HuH-7 (cell line): Measurements from ENCODE around the gene SLC2A13.
A peak's percentile ranks its signal among the peaks of the same experiment; 100 is the strongest.
"Not testable (repeated sequence)": the region's sequence is repeated elsewhere in the genome, so short reads cannot be mapped to it uniquely, and the experiment has no call there.

Experiments
- DNase-seq: peaks from one replicate; pipeline ENCODE4 v3.0.0; 2011; ENCODE audit warnings: low spot score

The SLC2A13 gene

DNA sequence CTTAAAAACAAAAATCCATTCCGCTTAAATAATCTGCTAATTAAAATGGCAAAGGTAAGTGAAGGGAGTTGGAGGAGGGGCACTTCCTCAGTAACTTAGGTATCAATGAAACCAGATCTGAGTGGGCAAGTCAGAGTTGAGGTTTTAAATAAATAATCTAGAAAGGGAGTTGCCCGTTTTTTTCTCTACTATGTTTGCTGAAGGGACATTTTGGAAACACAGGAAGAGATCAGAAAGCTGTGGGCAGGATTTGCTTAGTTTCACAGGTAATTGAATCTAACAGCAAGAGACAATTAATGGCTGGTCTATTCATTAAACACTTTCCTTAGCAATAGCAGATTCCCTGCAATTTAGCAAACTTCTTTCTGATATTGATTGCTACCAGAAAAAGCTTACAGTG, 300.2 kb downstream of the SLC2A13 start:
- DNase-seq, result no peak

DNA sequence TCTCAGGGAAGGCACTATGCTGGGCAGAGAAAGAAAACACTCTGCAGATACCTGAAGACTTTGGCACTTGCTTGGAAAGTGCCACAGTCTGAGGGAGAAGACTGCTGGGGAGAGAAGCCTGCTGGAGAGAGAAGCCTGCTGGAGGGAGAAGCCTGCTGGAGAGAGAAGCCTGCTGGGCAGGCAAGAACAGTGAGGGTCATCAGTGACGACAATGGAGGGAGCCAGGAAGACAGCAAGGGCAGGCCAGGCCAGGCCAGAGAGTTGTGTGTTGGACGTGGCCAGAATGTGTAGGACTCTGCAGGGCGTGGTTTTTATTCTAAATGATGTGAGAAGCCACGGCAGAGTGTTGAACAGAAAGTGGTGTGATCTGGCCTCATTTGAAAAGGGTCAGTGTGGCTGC, 301.0 kb downstream of the SLC2A13 start:
- no peak for DNase-seq

DNA sequence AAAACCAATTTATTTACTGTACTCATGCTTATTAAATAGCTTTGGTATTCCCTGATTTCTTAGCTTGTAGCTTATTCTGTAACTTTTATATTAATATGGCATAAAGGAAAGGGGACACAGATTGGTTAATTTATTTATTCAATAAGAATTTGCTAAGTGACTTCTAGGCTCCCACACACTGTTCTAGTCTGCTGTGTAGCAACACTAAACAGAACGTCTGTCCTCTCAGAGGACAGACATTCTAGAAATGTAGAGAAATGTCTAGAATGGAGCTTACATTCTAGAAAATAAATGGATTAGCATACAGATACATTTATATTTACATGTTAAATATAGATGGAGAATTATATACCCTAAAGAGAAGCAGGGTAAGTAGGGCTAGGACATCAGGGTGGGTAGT, 301.4 kb downstream of the SLC2A13 start:
- DNase-seq, result no peak

DNA sequence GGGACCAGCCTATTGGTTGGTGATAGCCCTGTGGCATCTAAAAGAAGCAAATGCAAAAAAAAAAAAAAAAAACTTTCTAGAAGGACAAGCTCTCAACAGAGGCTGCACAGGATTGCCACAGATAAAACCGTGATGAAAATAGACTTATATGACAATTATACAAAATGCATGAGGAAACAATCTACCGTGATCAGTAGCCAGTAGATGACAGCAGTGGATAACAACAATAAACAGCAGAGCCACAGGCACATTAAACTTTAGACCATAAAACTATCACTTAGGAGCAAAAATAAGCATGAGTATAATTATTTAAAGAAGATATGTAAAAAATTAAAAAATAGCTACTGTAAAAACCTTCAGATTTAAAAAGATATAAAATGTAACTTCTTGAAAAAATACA, 302.7 kb downstream of the SLC2A13 start:
- no peak for DNase-seq

DNA sequence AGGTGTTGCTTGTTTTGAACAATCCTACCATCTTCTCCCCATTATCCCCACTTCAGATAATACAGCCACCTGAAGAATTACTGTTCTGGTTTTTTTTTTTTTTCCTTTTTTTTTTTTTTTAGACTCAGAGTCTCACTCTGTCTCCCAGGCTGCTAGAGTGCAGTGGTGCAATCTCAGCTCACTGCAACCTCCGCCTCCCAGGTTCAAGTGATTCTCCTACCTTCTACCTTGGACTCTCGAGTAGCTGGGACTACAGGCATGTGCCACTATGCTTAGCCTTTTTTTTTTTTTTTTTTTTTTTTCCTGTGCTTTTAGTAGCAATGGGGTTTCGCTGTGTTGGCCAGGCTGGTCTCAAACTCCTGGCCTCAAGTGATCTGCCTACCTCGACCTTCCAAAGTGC, 306.9 kb downstream of the SLC2A13 start:
- DNase-seq, result no peak

DNA sequence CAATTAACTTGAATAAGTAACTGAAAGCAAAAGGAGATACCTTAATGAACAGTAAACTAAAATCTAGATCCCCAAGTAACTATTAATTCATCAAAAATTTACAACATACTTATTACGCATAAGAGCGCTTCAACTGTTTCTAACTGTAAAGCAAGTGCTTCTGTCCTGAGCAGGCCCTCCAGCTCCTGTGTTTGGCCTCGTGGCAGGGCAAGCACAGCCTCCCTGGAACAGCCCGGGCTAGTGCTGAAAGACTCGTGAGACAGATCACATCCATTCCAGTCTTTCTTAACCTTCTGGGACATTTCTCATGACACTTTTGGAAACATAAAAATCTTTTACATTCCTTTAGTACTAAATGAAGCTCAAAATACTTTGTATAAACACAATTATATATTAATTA, 307.5 kb downstream of the SLC2A13 start:
- DNase-seq, result no peak

DNA sequence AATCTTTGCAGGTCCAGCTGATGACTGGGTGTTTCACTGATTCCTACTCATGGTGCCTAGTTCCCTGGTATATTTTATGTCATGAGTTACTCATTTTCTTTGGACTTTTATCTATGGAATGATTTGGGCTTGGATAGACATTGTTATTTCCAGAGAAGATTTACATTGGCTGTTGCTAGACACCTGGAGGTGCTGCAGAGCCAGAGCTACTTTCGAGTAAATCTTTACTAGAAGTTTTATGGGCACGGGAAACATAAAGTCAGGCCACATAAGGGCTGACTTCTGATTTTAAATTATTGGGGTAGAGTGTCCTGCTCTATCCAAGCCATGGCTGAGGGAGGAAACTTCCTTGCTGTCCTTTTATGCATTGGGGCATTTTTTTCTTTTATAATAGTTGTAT, 310.4 kb downstream of the SLC2A13 start:
- DNase-seq, result no peak

DNA sequence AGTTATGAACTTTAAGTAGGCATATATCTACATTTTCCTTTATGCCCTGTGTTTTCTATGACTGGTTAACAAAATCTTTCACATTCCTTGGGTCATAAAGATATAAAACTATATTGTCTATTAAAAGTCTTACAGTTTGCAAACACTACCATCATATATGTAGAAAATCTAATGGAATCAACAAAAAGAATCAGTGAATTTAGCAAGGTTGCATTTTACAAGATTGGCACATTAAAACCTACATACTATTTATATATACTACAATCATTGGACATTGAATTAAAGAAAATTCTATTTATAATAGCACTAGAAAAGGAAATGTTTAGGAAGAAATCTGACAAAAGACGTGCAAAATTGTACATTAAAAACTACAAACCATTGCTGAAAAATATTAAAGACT, 312.9 kb downstream of the SLC2A13 start:
- DNase-seq, result no peak

DNA sequence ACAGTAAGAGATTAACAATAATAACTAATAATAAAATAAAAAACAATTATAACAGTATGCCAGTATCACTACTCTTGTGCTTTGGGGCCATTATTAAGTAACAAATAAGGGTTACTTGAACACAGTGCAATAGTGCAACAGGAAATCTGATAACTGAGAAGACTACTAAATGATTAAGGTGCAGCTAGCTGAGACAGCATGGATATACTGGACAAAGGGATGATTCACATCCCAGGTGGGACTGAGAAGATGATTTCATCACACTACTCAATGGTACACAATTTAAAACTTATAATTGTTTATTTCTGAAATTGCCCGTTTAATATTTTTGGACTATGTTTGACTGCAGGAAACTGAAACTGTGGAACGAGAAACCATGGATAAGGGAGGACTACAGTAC, 317.6 kb downstream of the SLC2A13 start:
- DNase-seq, result no peak

DNA sequence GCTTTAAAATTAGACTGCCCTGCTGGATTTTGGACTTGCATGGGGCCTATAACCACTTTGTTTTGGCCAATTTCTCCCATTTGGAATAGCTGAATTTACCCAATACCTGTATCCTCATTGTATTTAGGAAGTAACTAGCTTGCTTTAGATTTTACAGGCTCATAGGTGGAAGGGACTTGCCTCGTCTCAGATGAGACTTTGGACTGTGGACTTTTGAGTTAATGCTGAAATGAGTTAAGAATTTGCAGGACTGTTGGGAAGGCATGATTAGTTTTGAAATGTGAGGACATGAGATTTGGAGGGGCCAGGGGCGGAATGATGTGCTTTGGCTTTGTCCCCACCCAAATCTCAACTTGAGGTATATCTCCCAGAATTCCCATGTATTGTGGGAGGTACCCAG, 320.1 kb downstream of the SLC2A13 start:
- DNase-seq, result not testable (repeated sequence)

DNA sequence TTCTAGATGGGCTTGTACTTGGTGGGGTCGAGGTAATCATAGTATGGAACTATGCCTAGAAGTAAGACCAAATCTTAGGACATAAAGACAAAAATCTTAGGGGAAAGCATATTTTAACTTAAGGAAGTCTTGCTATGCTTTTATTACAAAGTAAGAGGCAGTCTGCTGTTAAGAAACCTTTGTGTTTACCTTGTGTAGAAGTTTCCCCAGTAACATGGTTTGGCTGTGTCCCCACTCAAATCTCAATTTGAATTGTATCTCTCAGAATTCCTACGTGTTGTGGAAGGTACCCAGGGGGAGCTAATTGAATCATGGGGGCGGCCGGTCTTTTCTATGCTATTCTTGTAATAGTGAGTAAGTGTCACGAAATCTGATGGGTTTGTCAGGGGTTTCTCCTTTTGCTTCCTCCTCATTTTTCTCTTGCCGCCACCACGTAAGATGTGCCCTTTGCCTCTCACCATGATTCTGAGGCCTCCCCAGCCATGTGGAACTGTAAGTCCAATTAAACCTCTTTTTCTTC, 323.8 kb downstream of the SLC2A13 start:
- no peak for DNase-seq

DNA sequence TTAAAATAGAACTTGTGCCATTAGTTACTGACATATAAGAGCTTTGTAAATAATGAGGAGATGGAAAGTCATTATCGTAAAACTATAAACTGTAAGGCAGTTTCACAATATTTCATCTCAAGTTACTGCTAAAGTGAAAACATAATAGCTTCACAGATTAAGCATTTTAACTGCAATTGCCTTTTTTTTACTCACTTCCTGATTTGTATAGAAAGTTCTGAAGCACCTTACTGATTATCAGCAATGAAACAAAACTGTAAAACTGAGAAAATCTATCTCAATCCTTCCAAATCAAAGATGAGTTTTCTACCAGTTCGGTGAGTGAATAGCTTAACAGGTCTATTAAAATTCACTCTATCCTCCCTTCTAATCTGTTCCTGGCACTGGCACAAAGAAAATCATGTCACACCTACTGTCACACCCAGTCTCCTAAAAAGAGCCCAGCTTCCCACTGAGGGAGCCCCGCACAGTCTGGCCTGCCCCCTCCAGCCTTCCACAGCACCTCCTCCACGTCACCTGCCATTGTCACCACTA, 324.9 kb downstream of the SLC2A13 start:
- DNase-seq, result no peak

DNA sequence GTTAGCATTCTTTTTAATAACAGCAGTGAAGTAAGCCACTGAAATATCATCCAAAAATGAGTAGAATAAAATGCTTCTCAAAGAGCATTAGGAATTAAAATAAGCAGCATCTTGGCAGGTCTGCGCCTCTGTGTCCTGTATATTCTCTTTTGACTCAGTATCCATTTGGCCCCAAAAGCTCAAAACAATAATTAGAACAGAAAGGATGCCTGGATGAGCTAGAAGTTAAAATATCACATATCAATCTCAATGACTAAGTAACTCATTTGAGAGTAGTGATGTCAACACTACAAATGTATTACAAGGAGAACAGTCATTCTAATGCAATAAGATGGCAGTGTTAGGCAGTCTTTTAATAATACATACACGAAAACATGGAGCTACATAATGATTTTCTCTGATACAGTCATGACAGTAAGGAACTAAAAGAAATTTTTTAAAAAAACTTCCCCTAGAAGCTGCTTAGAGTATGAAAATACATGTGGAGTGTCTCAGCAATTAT, 325.4 kb downstream of the SLC2A13 start:
- DNase-seq, result no peak

DNA sequence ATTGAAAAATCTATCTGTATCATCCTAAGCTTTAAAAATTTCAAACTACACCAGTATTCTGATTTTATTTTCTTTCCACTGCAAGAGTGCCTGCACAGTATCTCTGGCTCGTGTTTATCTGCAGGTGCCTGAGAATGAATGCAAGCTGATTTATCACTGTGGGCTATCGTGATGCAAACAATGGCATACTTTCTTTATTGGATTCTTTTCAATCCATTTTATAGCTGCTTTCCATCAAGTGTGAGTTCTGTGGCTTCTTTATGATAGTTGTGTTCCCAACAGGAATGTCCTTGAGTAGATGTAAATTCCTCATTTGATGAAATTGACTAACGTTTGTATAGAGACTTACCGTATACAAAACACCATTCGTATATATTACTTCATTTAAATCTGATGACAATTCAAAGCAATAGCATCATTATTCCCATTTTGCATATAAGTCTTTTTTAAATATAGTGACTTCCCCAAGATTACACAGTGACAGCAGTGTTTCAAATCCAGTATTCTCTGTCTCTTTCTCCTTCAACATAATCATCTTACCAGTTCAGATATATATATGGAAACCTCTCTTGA, 326.0 kb downstream of the SLC2A13 start:
- peak; percentile 7 for DNase-seq

DNA sequence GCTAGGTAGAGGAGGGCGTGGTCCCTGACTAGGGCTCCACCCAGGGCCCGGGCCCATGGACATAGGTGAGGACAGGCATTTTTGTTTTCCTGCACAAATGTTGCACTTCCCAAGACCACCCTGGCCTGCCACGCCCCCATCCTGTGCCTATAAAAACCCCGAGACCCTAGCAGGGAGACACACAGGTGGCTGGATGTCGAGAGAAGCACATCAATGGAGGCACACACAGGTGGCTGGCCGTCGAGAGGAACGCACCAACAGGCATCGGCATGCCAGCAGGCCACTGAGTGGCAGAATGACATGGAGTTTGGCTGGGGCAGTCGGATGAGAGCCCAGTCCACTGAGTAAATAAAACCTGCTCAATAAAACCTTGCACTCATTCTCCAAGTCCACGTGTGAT, 328.4 kb downstream of the SLC2A13 start:
- no peak for DNase-seq

DNA sequence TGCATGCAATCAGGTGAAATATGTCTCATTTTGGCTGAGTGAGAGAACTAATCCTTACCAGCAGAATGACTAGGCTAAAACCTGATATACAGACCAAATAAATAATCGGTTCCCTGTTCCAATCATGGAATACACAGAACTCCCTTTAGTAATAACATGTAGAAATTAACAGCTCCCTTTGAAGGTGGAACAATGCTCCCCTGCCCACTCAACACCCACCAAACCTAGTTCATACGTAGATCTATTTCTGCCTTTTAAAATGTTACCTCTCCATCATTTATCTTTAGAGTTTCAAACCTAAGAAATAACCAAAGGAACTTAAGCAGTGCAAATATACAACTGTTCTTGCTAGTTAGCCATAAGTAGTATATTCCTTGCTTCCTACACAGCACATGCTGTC, 332.6 kb downstream of the SLC2A13 start:
- DNase-seq, result no peak

DNA sequence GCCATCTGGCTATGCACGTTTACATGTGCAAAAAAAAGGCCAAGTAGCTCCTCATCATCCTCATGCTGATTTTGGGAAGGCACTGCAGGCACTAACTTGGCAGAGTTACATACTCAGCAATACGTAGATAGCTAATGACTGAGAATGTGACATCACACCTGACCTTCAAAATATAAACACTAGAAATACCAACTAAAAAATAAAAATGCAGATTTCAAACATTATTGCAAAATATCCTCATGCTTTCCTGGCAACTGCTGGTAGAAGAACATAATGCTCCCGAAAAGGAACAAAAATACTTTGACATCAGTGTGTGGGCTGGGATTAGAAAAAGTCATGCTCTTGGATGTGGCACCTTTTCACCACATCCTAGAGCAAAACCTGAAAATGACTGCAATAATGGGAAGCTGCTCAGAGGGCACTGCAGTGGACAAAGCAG, 333.0 kb downstream of the SLC2A13 start:
- DNase-seq, result no peak

DNA sequence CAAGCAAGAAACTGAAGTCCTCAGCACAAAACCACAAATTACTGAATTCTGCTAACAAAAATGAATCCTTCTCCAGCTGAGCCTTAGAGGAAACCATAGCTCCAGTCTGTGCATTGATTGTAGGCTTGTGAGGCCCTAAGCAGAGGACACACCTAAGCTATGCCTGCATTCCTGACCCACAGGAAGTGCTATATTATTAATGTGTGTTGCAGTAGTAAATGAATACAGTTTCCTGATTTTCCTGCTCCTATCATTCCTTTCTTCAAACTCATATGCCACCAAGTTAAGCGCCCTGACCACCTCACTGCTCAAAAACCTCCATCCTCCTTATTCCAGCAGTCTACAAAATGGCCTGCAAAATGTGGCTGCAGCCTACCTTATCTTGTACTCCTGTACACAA, 334.4 kb downstream of the SLC2A13 start:
- no peak for DNase-seq

DNA sequence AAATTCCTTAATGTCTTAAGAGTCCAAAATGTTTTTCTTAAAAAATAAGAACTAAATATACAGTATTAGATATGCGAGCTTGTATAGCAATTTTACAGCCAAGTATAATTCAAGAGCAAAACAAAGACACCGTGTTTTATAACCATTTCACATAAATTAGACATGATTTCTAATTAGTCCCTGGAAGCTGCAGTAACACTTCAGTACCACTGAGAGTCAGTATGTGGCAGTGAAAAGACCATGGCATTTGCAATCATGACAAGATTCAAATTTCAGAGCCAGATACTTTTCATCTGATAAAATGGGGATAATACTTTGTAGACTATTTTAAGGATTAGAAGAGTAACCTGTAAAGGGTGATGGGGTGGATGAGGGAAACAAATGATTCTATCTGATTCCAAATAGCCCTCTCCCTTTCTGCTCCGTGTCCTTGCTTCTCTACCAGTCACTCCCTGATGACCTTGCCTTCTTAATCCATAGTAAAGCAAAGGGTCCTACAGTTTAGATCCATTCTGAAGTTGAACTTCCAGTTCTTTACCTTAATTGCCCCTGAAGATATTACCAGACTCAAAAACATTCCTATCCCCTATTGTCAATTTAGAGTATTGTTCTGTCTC, 340.8 kb downstream of the SLC2A13 start:
- peak; percentile 20 for DNase-seq

DNA sequence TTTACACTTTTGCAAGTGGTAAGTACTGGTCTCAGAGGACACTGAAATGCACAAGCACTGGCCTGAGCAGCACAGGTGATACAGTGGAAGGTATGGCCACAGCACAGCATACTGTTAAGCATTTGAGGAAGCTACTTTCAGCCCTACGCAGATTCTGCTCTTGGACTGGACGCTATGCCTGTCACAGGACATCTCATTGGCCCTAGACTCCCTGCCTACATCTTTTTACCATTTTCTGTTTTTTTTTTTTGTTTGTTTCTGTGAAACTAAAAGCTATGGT, 342.1 kb downstream of the SLC2A13 start:
- DNase-seq, result no peak

DNA sequence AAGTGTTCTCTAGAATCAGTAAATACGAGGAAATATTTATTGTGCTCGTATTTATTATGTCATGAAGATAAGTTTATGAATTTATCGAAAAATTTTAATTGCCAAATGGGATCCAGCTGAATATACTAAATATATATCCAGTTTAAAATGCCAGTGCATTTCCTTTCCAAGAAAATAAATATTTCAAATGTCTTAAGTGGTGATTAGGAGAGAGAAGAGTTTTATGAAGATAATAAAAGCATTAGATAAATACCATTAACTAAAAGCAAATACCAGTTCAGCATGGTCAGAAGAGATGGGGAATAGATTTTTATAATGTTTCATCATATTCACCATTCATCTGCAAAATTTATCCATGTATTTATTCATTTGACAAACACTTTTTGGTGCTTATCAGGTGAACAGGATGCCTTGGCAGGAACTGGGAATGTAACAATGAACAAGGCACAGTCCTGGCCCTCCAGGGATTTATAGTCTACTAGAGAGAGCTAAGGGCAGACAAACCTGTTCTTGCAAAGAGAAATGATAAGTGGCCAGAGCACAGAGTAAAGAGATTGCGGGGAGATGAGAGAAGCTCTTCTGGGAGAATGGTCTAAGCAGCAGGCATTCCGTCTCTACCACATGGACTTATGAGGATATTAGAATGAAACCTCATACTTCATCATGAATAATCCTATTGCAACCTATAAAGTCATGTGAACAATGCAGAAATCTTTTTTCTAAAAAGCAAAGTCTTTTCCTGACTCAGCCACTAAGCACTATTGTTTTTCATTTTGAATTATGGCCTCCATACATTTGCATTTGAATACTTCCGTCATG, 342.6 kb downstream of the SLC2A13 start:
- no peak for DNase-seq

DNA sequence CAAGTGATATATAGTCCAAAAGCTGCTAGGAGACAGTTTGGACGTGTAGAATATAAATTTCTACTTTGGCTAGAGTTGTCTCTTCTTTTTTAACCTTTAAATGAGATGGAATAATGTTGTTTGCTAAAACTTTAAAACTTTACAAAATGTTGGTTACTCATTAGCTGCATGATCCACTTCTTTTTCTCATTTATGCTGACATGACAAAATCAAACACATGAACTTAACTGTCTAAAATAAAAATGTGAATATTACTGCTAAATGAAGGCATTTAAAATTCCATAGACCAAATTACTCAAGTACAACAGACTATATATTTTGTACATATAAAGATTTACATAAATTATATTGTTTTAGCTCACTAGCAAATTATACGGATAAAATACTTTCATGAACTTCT, 350.4 kb downstream of the SLC2A13 start:
- DNase-seq, result no peak

DNA sequence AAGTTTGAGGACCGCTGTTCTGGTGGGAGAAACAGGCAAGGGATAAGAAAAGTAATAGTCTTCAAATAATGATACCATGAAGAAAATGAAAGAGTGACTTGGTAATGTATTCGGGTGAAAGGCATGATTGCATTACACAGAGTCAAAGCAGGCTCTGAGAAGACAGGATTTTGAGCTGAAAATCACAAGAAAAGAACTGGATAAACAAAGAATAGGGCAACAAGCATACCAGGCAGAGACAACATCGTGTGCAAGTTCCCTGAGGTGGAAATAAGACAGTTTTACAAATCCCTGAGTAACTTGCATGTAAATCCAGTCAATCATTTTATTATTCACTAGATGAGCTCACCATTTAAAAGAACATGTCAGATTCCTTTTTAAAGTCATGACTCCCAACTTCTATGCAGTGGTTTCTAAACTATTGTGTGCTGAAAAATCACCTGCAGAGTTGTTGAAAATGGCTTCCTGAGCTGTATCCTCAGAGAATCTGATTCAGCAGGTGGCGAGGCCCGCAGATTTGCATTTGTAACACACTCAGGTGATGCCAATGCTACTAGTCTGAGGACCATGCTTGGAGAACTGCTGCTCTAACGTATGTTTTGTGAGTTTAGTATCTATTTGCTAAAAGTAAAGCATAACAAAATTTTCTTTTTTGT, 353.3 kb downstream of the SLC2A13 start:
- DNase-seq, result no peak
